NCI-H69 (cell line): ENCODE measurements around the gene KCNAB1.
A peak's percentile ranks its signal among the peaks of the same experiment; 100 is the strongest.

Experiments used
- DNase-seq: peaks from one replicate; lab custom pipeline; 2025; lab: John Stamatoyannopoulos, UW

The KCNAB1 gene

DNA sequence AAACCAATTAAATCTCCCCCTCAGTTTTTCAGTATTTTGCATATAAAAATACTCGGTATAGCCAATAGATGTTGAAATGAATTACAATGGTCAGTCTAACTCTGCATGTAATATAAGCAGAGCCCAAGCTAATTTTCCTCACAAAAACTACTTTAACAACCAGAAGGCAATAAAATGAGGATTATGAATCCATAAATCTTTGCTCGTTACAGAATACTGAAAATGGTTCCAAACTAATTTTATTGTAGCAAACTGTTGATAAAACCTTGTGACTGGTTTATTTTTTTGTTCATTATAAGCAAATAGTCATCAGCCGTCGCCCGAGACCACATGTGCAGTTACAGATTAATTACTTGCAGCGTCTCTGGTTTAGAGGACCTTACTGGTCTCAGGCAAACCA lies 251.3 kb downstream of the KCNAB1 start:
- no peak for DNase-seq

- no peak for DNase-seq
These were observed 252.7 kb downstream of the KCNAB1 start for GRCh38 chr3:156373095-156373494.

DNA sequence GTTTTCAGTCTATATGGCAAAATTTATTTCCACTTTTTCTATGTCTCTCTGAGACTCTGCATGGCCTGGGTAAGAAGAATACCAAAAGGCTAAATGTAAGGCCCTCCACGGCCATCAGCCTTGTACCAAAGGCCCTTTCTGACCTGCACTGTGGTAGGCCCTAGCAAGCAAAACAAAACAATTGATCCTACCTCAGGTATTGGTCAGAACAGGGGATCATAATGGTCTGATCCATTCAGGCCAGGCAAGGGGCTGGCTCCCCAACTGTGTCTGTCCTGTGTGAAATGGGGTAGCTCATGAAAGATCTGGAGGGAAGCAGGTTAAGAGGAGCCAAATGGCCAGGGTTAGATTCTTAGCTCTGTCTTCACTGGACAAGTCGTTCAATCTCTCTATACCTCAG lies 253.3 kb downstream of the KCNAB1 start:
- no peak for DNase-seq

- DNase-seq: no peak
These were observed 255.8 kb downstream of the KCNAB1 start for GRCh38 chr3:156376199-156376598.

- DNase-seq: no peak
These were observed 256.9 kb downstream of the KCNAB1 start for GRCh38 chr3:156377266-156377665.

DNA sequence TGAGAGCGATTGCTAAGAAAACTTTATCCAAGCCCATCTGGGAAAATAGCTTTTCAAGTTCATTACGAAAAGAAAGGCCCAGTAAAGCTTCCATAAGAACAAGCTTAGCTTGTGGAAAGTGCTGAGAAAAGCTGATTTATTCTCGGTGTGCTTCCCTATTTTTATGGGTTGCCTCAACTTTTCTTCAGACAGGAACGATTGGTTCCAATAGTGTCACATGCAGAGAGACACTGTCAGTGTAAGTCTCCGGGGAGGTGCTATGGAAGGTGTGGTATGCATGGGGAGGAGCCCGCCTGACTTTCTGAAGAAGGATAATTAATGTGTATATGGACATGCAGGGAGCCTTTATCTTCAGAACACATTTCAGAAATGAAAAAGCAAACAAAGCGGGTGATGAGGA lies 257.3 kb downstream of the KCNAB1 start:
- no peak for DNase-seq

- DNase-seq: no peak
These were observed 258.5 kb downstream of the KCNAB1 start for GRCh38 chr3:156378871-156379270.

DNA sequence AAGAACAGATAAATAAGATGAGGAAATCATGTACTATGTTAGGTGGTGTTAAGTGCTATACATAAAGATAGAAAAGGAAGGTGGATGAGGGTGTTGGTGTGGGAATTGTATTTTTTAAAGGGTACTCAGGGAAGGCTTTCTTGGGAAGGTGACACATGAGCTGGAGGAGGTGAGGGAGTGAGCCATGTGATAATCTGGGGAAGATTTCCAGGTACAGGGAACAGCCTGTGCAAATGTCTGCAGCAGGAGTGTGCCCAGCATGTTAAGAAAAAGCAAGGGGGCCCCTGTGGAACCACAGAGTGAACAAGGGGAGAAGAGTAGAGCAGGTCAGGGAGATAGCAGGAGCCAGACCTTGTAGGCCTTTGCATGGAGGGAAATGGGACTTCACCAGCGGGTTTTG lies 258.9 kb downstream of the KCNAB1 start:
- DNase-seq: no peak

DNA sequence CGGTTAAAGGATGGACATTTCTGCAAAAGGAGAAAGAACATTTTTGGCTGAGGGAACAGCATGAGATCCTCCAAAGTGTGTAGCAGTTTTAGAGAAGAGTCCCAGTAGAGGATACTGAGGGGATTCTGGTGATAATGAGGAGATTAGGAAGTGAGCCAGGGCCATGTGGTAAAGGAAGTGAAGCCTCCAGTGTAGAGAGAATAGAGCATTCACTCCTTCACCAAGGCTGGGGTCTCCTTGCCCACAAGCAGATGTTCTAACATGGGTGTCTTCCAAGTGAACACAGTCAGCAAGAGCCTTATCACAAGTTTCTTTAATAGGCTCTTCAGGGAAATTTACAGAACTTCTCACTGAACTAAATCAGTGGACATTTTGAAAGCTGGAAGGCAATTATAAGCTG lies 260.9 kb downstream of the KCNAB1 start:
- DNase-seq: no peak

- DNase-seq: peak; percentile 46
These were observed 262.3 kb downstream of the KCNAB1 start for GRCh38 chr3:156382458-156383346.

DNA sequence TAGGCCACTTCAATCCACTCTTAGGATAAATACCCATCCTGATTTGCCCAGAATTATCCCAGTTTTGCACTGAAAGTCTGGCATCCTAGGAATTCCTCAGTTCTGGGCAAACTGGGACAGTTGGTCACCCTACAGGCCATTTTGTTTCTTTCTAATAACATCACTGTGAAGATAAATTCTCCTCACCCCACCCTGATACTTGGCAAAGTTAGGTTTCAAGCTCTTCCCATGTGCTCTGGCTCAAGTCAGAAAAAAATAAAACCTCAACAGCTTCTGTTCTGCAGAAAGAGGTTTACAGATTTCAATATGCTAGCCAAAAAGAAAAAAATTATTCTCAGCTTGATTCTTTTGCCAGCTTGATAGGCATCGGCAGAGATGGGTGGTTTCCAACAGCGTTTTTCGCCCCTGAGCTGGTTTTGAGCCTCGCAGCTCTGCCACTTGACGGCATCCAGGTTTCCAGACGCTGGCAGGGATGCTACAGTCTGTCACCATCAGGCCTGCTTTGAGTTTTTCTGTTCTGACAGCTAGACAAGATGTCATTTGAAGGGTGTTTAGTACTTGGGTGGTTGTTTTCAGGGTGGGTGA lies 263.2 kb downstream of the KCNAB1 start:
- DNase-seq: no peak

GRCh38 chr3:156388497-156389448 lies 268.4 kb downstream of the KCNAB1 start:
- DNase-seq: no peak

DNA sequence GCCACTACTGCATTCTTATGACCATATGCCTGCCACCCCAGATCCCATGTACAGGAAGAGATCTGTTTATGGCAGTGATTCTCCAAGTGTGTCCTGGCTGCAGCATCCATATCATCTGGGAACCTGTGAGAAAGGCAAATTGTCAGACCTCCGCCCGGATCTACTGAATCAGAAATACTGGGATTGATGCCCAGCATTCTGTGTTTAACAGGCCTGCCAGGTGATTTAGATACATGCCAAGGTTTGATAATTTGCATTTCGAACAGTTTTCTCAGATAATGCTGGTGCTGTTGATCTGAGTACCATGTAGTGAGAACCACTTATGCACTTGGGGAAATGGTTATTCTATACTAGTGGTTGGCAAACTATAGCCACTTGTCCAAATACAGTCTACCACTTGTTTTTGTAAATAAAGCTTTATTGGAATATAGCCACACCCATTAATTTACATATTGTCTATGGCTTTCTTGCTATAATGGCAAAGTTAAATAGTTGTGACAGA lies 269.1 kb downstream of the KCNAB1 start:
- DNase-seq: no peak

DNA sequence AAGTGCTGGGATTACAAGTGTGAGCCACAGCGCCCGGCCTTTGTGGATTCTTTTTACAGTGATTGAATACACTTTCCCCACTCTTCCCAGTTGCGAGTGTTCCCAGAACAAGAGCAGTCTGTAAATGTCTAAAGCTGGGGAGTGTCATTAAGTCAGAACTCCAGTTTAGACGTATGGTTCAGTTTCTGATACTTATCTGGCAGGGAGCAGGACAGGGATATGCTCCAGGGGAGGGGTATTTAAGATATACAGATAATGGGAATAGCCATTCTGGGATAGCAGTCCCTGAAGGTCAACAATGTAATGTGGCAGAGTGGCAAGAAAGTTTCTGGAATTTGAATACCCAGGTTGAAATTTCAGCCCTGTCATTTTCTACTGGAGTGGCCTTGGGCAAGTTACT lies 270.5 kb downstream of the KCNAB1 start:
- no peak for DNase-seq

DNA sequence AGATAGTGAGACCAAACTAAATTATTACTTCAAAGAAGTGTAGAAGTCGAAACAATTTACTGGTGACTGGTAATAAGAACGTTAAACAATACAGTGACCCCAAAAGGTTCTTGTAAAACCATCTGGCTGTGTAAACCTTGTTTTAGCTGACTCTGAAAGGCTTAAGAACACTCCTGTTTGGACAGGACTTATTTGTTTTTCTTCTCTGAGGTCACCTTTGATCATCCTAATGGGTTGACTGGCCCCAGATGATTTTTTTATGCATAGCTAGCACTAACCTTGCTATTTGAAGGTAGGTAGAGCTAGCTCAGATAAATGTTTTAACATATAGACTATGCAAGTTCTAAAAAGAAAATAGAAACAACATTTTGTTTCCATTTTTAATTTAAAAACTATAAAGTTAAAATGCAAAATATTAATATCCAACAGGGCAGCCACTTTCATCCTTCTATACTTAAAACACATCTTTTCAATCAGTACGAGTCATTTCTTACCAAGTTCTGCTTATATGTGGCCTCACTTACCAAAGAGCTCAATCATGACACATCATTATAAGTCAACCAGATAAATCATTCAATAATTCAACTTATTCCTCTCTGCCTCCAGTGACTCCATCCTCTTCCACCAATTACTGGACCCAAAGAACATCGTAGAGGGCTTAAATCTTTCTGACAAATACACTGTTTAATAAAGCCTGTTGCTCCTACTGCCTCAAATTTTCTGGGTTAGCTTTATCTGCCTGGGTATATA lies 275.8 kb downstream of the KCNAB1 start:
- DNase-seq: peak; percentile 2

- DNase-seq: no peak
These were observed 276.5 kb downstream of the KCNAB1 start for GRCh38 chr3:156396851-156397250.

- DNase-seq: peak; percentile 46
These were observed 277.2 kb downstream of the KCNAB1 start for GRCh38 chr3:156397534-156397933.

DNA sequence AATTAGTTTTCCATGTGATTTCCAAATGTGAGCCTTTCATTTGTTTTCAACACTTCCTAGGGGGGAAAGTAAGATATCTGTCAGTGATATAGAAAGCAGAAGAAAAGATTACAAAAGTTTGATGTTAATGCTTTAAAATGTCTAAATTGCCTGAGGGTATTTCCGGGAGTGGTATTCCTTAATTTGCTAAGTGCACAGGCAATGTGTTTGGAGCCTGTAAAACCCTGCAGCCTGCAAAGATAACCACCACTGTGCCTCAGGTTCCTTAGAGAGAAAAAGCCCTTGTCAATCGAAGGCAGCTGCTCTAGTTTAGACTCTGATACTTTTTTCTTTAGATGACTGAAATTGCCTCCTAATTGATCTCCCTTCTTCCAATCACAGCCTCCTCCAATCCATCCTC lies 279.7 kb downstream of the KCNAB1 start:
- no peak for DNase-seq

GRCh38 chr3:156400735-156401134 lies 280.4 kb downstream of the KCNAB1 start:
- no peak for DNase-seq

DNA sequence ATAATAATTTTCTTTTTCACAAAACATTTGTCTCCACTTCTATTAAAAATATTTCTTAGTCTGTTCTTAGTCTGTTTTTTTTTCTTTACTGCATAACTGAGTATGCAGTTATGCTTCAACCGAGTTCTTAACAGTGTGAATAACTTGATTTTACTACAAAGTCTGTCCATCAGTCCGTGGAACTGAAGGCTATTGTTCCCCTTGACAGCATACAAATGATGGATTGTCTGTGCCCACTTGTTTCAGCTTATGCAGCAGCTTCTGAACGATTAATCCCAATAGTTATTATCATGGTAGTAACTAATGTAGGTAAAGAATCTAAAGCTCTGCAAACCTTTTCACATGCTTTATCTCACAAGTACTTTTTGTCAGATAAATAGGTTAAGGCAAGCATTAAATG lies 283.8 kb downstream of the KCNAB1 start:
- no peak for DNase-seq

GRCh38 chr3:156406393-156406792 lies 286.0 kb downstream of the KCNAB1 start:
- DNase-seq: no peak
